ENCODE results near the gene FUT8.

- no peak for TF ChIP-seq EGR1 (IDR thresholded peaks at IDR 0.05)
- TF ChIP-seq MAX (IDR thresholded peaks at IDR 0.05), result no peak
- no peak for TF ChIP-seq RAD21 (IDR thresholded peaks at IDR 0.05; ENCODE audit: low read depth)
- no peak for TF ChIP-seq TAF1 (IDR thresholded peaks at IDR 0.05; ENCODE audit: low read depth)
- no peak for TF ChIP-seq USF1 (IDR thresholded peaks at IDR 0.05)
- no peak for TF ChIP-seq YY1 (IDR thresholded peaks at IDR 0.05; ENCODE audit: low read depth)
- no peak for TF ChIP-seq TEAD4 (IDR thresholded peaks at IDR 0.05)
- TF ChIP-seq FOXM1 (IDR thresholded peaks at IDR 0.05; ENCODE audit: borderline replicate concordance, low read depth), result no peak
- TF ChIP-seq NFIC (IDR thresholded peaks at IDR 0.05), result no peak
- no peak for TF ChIP-seq REST (IDR thresholded peaks at IDR 0.05; ENCODE audit: low read depth)
- no peak for TF ChIP-seq ZBTB7A (IDR thresholded peaks at IDR 0.05; ENCODE audit: low read depth)
- no peak for TF ChIP-seq EP300 (IDR thresholded peaks at IDR 0.05; ENCODE audit: borderline replicate concordance)
Measured at GRCh38 chr14:65753061-65753460, 340.5 kb downstream of the FUT8 start.

All from Ishikawa (cell line).